Psoas muscle (tissue), 8 donors: ENCODE measurements around the gene SCGB1D2. TPM values are rescaled to one million over a fixed set of nuclear protein-coding genes. Genes with fewer than 3 reads are reported as not detected.

Experiments used
- ATAC-seq, 4 donors: fragments of 200-7000 bp; cut with Tn5 transposase; one replicate each; pipeline ENCODE4 v1.9.1; 2020; ENCODE audit warnings: moderate library complexity in 3 of 4, mild to moderate bottlenecking in 2 of 4
- DNase-seq, 2 donors: peaks; one replicate each; pipeline ENCODE4 v3.0.0-alpha.2; 2020
- H3K27ac ChIP-seq: fragments of 200-600 bp; one replicate; pipeline ENCODE4 v1.8.0; 2022
- H3K27me3 ChIP-seq, 3 donors: fragments of 200-600 bp in 1 of 3; one replicate each; pipeline versions ENCODE4 v1.6.1 to v1.8.0; 2013 to 2022; ENCODE audit warnings: low read length in 2 of 3, mild to moderate bottlenecking in 2 of 3, moderate library complexity in 1 of 3; ENCODE audit not compliant: insufficient read depth in 3 of 3
- H3K36me3 ChIP-seq, 2 donors: fragments of 200-600 bp in 1 of 2; one replicate each; pipeline versions ENCODE4 v1.6.1 to v1.8.0; 2013 to 2022; ENCODE audit warnings: low read depth in 1 of 2, mild to moderate bottlenecking in 1 of 2, moderate library complexity in 1 of 2; ENCODE audit not compliant: insufficient read depth in 1 of 2
- H3K4me1 ChIP-seq: fragments of 200-600 bp; one replicate; pipeline ENCODE4 v1.8.0; 2022
- H3K4me3 ChIP-seq: fragments of 200-600 bp; one replicate; pipeline ENCODE4 v1.8.0; 2022; ENCODE audit warnings: mild to moderate bottlenecking
- H3K9me3 ChIP-seq: fragments of 200-600 bp; one replicate; pipeline ENCODE4 v1.8.0; 2022
- CTCF ChIP-seq: fragments of 200-600 bp; IDR thresholded peaks from one replicate; pipeline ENCODE4 v1.8.0; 2022; ENCODE audit warnings: antibody characterized with exemption
- WGBS, 3 donors: extraction: QIAGEN DNeasy Blood & Tissue Kit; methylation state at CpG; one replicate each; pipeline versions ENCODE4 v1.1.6 to v1.1.7; 2013; 5-methylcytosine and 5-hydroxymethylcytosine counted together
- intact Hi-C, 2 donors: fragments of 100-400 bp; cut with DNase I; formaldehyde crosslinking; loops; one replicate each; pipeline versions ENCODE4 v1.11.0 to v1.14.2; 2022
- polyA plus RNA-seq, 3 donors: library from polyadenylated mRNA; stranded (reverse); fragments of 200-250 nt; gene quantifications; one replicate each; pipeline ENCODE4 v1.2.3, GENCODE V29; 2013
- total RNA-seq, 4 donors: library from RNA; stranded (reverse); fragmentation: NEBNext Ultra II Directional in 2 of 4; extraction: Animal tissue kit (Norgen Biotek cat#: 25700) in 2 of 4; gene quantifications; one replicate each; pipeline versions ENCODE4 v1.2.1 to v1.2.4, GENCODE V29; 2021 to 2023
- donor health status: healthy with polysubstance abuse.
- donor health status: DM: no; HTN: no; CAD: no; lungs with moderate emphysema.
- donor health status: Bipolar disorder and iron deficiency.
- donor health status: healthy.
- donor health status: DM: yes; HTN: yes; CAD: no.
- donor health status: DM: no; HTN: no; CAD: no.
- donor health status: DM: no; HTN: no; CAD: no.
- donor health status: DM: yes; HTN: yes; CAD: no.

The SCGB1D2 gene
- total and polyA plus RNA-seq, 7 donors = 0.67 to 8.8 (median 1.3) TPM; not detected in 1

- no peak overlapping the region for H3K27ac ChIP-seq
- H3K27me3 ChIP-seq = peaks cover 0 to 2% (median 0%) of the 10 kb centered on the region in 3 donors
- H3K36me3 ChIP-seq = no peaks in the 10 kb centered on the region
- DNase-seq (no peak), ATAC-seq (no peak)
- H3K9me3 ChIP-seq = peaks cover 18% of the 10 kb centered on the region
- no peak for TF ChIP-seq CTCF
- no peaks in the 10 kb centered on the region for H3K4me1 ChIP-seq
- 49 to 55% (median 53%) methylated on average over 4 of the region's 4 CpGs for WGBS, 3 donors
- H3K4me3 ChIP-seq = no peak overlapping the region
- intact Hi-C loops = no loop called here
Observed at GRCh38 chr11:62251698-62252097, 9.7 kb downstream of the SCGB1D2 start.

GRCh38 chr11:62253999-62254542 is 12.0 kb downstream of the SCGB1D2 start:
- peaks cover 0 to 2% (median 0%) of the 10 kb centered on the region in 3 donors for H3K27me3 ChIP-seq
- 40 to 72% (median 65%) methylated on average over 2 to 3 of the region's 3 CpGs for WGBS, 3 donors
- H3K27ac ChIP-seq = no peak overlapping the region
- H3K36me3 ChIP-seq = no peaks in the 10 kb centered on the region
- no peak for ATAC-seq
- intact Hi-C loops = no loop called here
- TF ChIP-seq CTCF = no peak
- no peak overlapping the region for H3K4me3 ChIP-seq
- H3K4me1 ChIP-seq = no peaks in the 10 kb centered on the region
- DNase-seq = no peak
- H3K9me3 ChIP-seq = peaks cover 18% of the 10 kb centered on the region

- no peak for ATAC-seq
- H3K27me3 ChIP-seq = no peaks in the 10 kb centered on the region
- WGBS, 3 donors = 83 to 87% (median 85%) methylated on average over 2 of the region's 2 CpGs
Observed at GRCh38 chr11:62256281-62256680, 14.2 kb downstream of the SCGB1D2 start.

GRCh38 chr11:62260261-62260953 is 18.4 kb downstream of the SCGB1D2 start:
- WGBS, 3 donors = 57 to 65% (median 64%) methylated on average over 6 of the region's 6 CpGs
- Histone ChIP-seq H3K27ac (no peak overlapping the region), H3K9me3 (no peaks in the 10 kb centered on the region), H3K4me1 (no peaks in the 10 kb centered on the region), H3K27me3 (no peaks in the 10 kb centered on the region), H3K36me3 (no peaks in the 10 kb centered on the region), H3K4me3 (no peak overlapping the region)
- intact Hi-C loops = no loop called here
- no peak for TF ChIP-seq CTCF
- ATAC-seq = no peak
- no peak for DNase-seq

More at GRCh38 chr11:62256281-62256680, 14.2 kb downstream of the SCGB1D2 start:
- Histone ChIP-seq H3K9me3 (peaks cover 18% of the 10 kb centered on the region), H3K36me3 (no peaks in the 10 kb centered on the region), H3K27ac (no peak overlapping the region), H3K4me1 (no peaks in the 10 kb centered on the region), H3K4me3 (no peak overlapping the region)
- no peak for DNase-seq
- intact Hi-C loops = no loop called here
- TF ChIP-seq CTCF = no peak

- Histone ChIP-seq H3K9me3 (no peaks in the 10 kb centered on the region), H3K4me3 (no peak overlapping the region), H3K4me1 (no peaks in the 10 kb centered on the region), H3K27me3 (no peaks in the 10 kb centered on the region), H3K27ac (no peak overlapping the region), H3K36me3 (no peaks in the 10 kb centered on the region)
- DNase-seq (no peak), ATAC-seq (no peak)
- intact Hi-C loops = no loop called here
- WGBS, 3 donors = 79 to 90% (median 80%) methylated on average over 1 of the region's 1 CpG
- no peak for TF ChIP-seq CTCF
Observed at GRCh38 chr11:62264004-62264403, 22.0 kb downstream of the SCGB1D2 start.
